Left colon (tissue), 2 donors: ENCODE data around the gene UNC93A. TPM values are rescaled to one million over a fixed set of nuclear protein-coding genes. Genes with fewer than 3 reads are reported as not detected.
"Not testable (repeated sequence)": the region's sequence is repeated elsewhere in the genome, so short reads cannot be mapped to it uniquely, and the experiment has no call there.

Experiments
- ATAC-seq: fragments of 200-7000 bp; cut with Tn5 transposase; one replicate; pipeline ENCODE4 v1.9.1; 2020; ENCODE audit warnings: mild to moderate bottlenecking, moderate library complexity
- DNase-seq, 2 donors: peaks; one replicate each; pipeline ENCODE4 v3.0.0-alpha.2; 2020
- intact Hi-C, 2 donors: fragments of 100-400 bp; cut with DNase I in 1 of 2; cut with micrococcal nuclease in 1 of 2; formaldehyde crosslinking; loops; one replicate each; pipeline versions ENCODE4 v1.11.2 to v1.14.0; 2022; cut with DNase I, micrococcal nuclease
- total RNA-seq, 2 donors: library from RNA; stranded (reverse); fragmentation: NEBNext Ultra II Directional; extraction: Animal tissue kit (Norgen Biotek cat#: 25700); gene quantifications; one replicate each; pipeline ENCODE4 v1.2.1, GENCODE V29; 2021
- donor health status: DM: no; HTN: no; CAD: no.
- donor health status: DM: yes; HTN: yes; CAD: no.

Gene UNC93A
- total RNA-seq, 2 donors from 2014 or later, result 0.39 TPM; not detected in 1

GRCh38 chr6:167288591-167289225 lies 2.4 kb upstream of the UNC93A start:
- DNase-seq, intact Hi-C loops: not testable (repeated sequence)
- ATAC-seq, result peak; percentile 91

- ATAC-seq, intact Hi-C loops, DNase-seq: not testable (repeated sequence)
Measured at GRCh38 chr6:167289291-167289690, 1.8 kb upstream of the UNC93A start.

GRCh38 chr6:167291623-167292300 lies 647 bp downstream of the UNC93A start:
- intact Hi-C loops, result loop anchor here in 1 of 2 donors (10.0 kb wide), 1 partner anchor 63 kb away; no protein-coding TSS in a partner anchor
- ATAC-seq (no peak), DNase-seq (no peak)

- intact Hi-C loops, result loop anchor here in 1 of 2 donors (10.0 kb wide), 1 partner anchor 62 kb away; no protein-coding TSS in a partner anchor
- no peak for ATAC-seq
- no peak for DNase-seq
Measured at GRCh38 chr6:167292301-167293087, 1.4 kb downstream of the UNC93A start.

GRCh38 chr6:167293088-167293589 lies 2.0 kb downstream of the UNC93A start:
- DNase-seq (no peak), ATAC-seq (no peak)
- intact Hi-C loops, result loop anchor here in 1 of 2 donors (10.0 kb wide), 1 partner anchor 62 kb away; no protein-coding TSS in a partner anchor

- intact Hi-C loops, result loop anchor here in 1 of 2 donors (10.0 kb wide), 1 partner anchor 61 kb away; no protein-coding TSS in a partner anchor
- no peak for DNase-seq
- ATAC-seq, result no peak
Measured at GRCh38 chr6:167293590-167294091, 2.5 kb downstream of the UNC93A start.

- intact Hi-C loops, result loop anchor here in 1 of 2 donors (10.0 kb wide), 1 partner anchor 61 kb away; no protein-coding TSS in a partner anchor
- ATAC-seq, result no peak
- DNase-seq, result no peak
Measured at GRCh38 chr6:167294241-167294640, 3.1 kb downstream of the UNC93A start.

- DNase-seq, result no peak
- no peak for ATAC-seq
- intact Hi-C loops, result loop anchor here in 1 of 2 donors (10.0 kb wide), 1 partner anchor 60 kb away; no protein-coding TSS in a partner anchor
Measured at GRCh38 chr6:167294651-167295494, 3.8 kb downstream of the UNC93A start.

- ATAC-seq (no peak), DNase-seq (no peak)
Measured at GRCh38 chr6:167295495-167296292, 4.6 kb downstream of the UNC93A start.

GRCh38 chr6:167296293-167296690 lies 5.2 kb downstream of the UNC93A start:
- intact Hi-C loops, result loop anchor here in 1 of 2 donors (10.0 kb wide), 1 partner anchor 59 kb away; no protein-coding TSS in a partner anchor
- DNase-seq, result no peak
- no peak for ATAC-seq

More at GRCh38 chr6:167295495-167296292, 4.6 kb downstream of the UNC93A start:
- intact Hi-C loops, result loop anchor here in 1 of 2 donors (10.0 kb wide), 1 partner anchor 59 kb away; no protein-coding TSS in a partner anchor

- ATAC-seq (no peak), DNase-seq (no peak)
- intact Hi-C loops, result loop anchor here in 1 of 2 donors (10.0 kb wide), 1 partner anchor 58 kb away; no protein-coding TSS in a partner anchor
Measured at GRCh38 chr6:167296902-167297301, 5.8 kb downstream of the UNC93A start.

- intact Hi-C loops, result loop anchor here in 1 of 2 donors (10.0 kb wide), 1 partner anchor 57 kb away; no protein-coding TSS in a partner anchor
- no peak for DNase-seq
Measured at GRCh38 chr6:167298127-167298526, 7.0 kb downstream of the UNC93A start.

GRCh38 chr6:167299641-167300308 lies 8.7 kb downstream of the UNC93A start:
- intact Hi-C loops, result loop anchor here in 1 of 2 donors (10.0 kb wide), 1 partner anchor 55 kb away; no protein-coding TSS in a partner anchor
- DNase-seq (no peak), ATAC-seq (no peak)

More at GRCh38 chr6:167298127-167298526, 7.0 kb downstream of the UNC93A start:
- no peak for ATAC-seq

GRCh38 chr6:167300902-167301777 lies 10.0 kb downstream of the UNC93A start:
- ATAC-seq, result no peak
- DNase-seq, result no peak
- intact Hi-C loops, result no loop called here

- intact Hi-C loops, result no loop called here
- ATAC-seq, result no peak
- no peak for DNase-seq
Measured at GRCh38 chr6:167302074-167302473, 11.0 kb downstream of the UNC93A start.
